Hematopoietic multipotent progenitor cell treated with erythropoietin and hydrocortisone succinate and interleukin-3 and kit ligand, for 17 days (in vitro differentiated cells): Measurements from ENCODE around the gene C6orf15.

Experiments used
- DNase-seq: peaks from one replicate; pipeline ENCODE4 v3.0.0-alpha.2; 2015; ENCODE audit warnings: low spot score

The C6orf15 gene

DNA sequence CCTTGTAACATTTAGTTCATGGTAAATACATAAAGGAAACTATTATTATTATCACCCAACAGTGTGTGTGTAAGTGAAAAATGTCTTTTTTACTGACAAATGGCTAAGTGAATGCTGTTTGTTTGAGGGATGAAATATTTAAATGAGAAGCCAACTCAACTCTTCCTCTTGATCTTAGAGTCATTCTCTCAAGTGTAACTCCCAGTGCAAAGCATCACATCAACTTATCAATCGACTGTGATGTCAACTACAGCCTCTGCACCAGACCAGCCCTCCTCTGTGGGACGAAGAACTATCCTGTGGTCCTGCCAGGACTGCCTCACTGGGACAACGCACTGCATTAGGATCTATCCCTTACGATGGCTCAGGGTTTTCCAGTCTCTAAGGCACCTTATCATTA, 5.3 kb downstream of the C6orf15 start:
- DNase-seq: no peak

DNA sequence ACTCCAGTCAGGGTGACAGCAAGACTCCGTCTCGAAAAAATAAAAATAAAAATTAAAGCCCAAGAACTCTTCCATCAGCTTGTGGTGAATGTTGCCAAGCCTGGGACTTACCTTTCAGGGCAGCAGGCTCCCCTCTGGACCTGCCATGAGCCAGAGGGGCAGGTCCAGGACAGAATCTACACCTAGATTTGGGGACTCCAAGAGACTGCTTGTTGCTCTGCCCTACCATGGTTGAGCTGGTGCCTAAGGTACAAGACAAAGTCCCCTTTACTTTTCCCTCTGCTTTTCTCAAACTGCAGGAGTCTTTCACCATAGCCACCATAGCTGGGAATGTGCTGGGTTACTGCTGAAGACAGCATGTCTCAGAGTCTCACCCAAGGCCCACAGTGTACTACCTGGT, 9.2 kb downstream of the C6orf15 start:
- no peak for DNase-seq

DNA sequence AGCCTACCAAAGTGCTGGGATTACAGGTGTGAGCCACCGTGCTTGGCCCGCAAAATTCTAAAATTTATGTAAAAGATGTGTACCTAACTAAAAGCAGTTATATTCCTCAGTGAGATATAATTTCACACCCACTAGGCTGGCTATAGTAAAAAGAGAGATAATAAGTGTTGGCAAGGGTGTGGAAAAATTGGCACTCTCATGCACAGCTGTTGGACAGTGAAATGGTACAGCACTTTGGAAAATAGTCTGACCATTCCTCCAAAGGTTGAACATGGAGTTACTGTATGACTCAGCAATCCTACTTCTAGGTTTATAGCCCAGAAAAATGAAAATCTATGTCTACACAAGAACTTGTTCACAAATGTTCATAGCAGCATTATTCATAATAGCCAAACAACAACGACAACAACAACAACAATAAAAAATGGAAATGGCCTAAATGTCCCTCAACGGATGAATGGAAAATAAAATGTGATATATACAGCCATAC, 13.9 kb downstream of the C6orf15 start:
- no peak for DNase-seq

DNA sequence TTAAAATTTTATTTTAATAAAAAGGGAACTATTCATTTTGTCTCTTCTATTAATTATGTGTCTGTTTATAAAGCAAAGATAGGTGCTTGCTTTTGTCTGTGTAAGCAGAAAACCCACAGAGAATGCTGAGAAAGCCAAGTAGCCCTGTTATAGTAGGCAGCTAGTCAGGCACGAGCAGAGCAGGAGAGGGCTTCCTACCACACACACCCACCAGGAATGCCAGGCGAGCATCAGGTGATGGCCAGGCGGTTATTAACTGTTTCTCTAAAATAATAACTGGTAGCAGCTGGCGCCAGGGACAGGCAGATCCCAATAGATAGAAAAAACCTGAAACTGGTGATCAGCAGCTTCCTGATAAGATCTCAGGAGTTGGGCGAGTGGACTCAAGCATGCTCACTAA, 15.7 kb downstream of the C6orf15 start:
- no peak for DNase-seq

DNA sequence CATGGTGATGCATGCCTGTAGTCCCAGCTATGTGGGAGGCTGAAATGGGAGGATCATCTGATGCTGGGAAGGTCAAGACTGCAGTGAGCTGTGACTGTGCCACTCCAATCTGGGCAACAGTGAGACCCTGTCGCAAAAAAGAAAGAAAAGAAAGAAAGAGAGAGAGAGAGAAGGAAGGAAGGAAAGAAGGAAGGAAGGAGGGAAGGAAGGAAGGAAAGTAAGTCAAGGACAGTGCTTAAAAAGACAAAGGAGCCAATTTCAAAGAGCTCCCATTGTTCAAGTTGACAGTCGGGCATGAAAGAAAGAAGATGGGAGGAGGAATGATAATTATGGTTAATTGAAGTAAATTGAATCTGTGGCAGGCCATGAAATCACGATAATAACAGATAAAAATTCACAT, 16.2 kb downstream of the C6orf15 start:
- no peak for DNase-seq

DNA sequence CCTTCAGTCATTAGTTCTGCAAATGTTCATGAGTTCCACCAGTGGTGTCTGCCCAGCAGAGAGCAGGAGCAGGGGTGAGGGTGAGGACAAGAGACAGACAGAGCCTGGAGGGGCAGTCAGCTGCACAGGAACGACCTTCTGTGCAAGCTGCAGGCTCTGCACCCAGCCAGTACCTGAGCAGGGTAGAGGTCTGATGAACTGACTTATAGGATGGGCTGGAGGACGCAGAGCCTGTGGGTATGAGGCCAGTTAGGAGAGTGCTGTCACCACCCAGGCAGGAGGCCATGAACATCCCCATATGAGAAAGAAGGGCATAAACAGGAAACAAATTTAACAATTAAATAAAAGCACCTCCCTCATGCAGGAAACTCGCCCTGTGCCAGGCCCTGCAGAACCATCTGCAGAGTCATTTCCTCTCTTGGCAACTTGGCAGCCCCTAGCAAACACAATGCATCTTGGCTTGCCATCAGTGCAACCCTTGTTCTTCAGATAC, 17.9 kb downstream of the C6orf15 start:
- DNase-seq: no peak

DNA sequence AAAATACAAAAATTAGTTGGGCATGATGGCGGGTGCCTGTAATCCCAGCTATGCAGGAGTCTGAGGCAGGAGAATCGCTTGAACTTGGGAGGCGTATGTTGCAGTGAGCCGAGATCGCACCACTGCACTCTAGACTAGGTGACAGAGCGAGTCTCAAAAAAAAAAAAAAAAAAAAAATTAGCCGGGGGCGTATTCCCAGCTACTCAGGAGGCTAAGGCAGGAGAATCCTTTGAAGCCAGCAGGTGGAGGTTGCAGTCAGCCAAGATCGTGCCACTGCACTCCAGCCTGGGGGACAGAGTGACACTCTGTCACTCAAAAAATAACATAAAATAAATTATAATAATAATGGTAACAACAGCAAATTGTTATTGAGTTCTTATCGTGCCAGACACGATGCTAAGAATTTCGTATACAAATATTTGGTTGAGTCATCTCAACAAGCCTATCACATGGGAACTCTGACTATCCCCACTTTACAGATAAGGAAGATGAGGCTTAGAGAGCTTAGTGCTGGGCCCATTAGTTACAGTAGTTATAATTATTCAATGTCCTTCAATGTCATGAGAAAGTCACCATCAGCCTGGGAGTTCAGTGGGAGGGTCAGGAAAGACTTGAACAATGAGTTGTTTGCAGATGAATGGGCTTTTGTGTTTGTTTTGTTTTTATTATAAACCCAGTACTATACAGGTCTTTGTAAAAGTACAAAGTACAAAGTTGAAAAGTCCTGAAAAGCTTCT, 19.4 kb downstream of the C6orf15 start:
- DNase-seq: peak; percentile 23

DNA sequence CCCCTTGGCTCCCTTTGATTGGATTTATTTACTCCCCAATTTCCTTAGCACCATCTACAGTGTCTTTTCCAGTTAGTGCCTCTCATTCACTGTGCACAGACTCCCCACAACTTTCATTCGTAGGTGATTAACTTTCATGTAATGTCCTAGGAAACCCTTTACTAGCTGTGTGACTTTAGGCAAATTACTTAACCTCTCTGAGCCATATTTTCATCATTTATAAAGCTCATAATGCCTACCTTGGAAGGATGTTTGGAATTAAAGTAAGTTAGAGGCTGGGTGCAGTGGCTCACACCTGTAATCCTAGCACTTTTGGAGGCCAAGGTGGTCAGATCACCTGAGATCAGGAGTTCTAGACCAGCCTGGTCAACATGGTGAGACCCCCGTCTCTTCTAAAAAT, 20.1 kb downstream of the C6orf15 start:
- DNase-seq: no peak

DNA sequence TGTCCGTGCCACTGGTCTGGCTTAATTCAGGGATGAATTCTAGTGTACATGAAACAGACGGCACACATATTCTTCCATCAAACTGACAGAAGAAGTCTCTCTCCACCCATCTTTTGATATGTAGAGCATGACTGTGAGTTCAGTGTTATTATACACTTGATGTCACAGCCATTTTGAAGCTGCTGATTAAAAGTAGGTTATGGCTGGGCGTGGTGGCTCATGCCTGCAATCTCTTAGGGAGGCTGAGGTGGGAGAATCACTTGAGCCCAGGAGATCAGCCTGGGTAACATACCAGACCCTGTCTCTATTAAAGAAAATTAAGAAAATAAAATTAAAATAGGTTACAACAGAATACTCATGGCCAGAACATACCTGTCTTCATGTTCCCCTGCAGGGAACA, 20.7 kb downstream of the C6orf15 start:
- no peak for DNase-seq

DNA sequence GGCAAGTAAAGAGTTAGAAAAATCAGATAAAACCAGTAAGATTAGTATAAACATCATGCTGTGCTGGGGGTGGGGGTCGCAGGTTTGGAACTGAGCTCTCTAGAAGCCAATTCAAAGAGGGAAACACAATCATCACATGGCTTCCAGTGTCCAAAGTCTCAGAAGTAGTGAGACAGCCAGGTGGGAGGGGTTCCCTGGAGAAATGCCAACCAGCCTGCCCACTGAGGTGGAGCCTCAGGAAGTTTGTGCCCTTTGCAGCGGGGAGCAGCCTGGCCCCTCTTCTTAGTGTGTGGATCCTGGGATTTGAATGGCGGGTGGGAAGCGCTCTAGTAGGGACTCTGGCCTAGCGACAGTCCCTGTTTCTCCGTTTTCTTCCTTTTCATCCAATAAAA, 21.4 kb downstream of the C6orf15 start:
- no peak for DNase-seq

DNA sequence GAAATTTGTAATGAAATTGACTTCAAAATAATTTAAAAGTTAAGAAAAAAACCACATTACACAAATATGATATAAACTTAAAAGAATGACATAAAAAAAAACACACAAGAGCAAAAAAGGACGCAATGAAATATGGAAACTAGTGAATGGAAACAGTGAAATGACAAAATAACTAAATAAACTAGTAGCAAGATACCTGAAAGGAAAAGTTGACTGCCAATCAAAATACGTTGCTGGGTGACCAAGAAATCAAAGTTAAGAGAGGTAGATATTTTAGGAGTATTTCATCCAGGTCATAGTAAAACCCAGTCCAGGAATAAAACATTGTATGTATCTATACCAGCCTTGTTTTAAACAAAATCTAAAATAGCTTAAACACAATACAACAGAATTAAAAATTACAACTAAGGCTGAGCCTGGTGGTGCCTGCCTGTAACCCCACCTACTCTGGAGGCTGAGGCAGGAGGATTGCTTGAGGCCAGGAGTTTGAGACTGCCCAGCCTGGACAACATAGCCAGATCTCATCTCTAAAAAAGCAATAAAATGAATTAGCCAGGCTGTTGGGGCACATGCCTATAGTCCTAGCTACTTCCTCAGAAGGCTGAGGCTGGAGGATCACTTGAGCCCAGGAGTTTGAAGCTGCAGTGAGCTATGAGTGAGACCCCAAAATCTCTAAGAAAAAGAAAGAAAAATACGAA, 22.0 kb downstream of the C6orf15 start:
- no peak for DNase-seq

DNA sequence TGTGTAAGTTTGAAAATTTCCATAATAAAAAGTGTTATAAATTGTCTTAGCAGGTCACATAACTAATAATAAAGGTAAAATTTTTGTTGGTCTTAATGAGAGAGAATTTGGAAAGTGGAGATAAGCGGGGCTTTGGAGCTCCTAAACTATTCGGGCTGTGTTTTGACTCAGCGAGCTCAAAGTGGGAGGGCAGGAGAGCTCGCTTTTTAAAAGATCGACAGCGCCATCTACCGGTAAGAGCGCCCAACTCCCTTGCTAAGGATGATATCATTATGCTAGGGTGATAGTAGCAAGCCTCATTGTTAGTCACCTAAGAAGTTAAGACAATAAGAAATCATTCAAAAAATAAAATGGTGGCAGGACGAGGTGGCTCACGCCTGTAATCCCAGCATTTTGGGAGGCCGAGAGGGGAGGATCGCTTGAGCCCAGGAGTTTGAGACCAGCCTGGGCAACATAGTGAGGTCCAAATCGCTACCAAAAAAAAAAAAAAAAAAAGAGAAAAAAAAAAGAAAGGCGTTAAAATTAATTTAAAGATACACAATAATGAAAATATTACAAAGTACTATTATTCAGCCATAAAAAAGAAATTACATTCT, 24.8 kb downstream of the C6orf15 start:
- DNase-seq: peak; percentile 88

DNA sequence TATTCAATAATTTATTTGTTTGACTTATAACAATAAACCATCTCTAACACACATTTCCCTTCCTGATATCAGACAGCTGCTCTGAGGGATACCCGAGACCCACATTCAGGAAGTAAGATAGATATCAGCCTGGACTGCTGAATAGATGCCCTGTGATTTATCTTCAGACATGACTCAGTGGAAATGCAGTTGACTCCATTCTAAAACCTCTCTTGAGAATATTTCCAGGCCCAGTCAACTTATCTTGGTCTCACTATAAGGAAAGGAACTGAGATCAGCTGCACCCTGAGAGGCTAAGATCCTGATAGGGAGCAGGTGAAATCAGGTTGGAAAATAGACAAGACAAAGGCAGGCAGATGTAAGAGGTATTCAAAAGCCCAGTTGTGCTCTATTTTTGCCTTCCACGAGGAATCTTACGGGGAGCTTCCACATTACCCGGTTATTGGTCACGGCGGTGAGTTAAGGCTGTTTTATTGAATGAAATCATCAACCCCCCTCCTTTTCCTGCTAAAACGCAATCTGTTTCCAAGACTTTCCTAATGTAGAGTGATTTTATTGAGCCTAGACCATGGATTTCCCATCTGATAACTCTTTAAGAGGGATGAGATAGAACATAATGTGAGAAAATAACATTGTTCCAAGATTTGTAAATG, 25.5 kb downstream of the C6orf15 start:
- no peak for DNase-seq

DNA sequence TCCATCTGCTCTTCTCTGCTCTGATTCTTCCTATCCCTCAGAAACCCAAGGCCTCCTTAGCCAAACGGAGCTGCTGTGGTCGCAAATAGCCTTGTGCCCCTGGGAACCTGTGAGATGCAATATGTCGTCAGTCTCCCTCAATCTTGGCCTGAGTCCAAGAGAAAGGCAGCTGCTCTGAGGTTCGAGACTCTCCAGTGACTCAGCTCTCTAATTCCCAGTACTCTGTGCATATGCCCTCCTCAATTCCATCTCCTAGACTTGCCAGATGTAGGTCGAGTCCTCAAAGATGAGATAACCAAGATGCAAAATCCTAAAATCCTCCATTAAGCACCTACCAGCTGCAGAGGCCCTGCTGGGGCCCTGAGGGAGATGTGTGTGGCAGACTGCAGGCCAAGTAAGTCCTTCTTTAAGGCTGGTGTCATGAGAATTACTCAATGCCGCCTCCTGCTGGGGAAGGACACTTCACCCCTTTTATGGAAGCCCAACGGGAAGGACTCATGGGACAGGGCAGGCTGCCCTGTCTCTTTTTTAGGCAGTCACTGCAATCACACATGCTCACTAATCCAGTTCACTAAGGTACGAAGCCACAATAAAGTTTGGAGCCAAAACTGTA, 28.5 kb downstream of the C6orf15 start:
- peak; percentile 30 for DNase-seq

DNA sequence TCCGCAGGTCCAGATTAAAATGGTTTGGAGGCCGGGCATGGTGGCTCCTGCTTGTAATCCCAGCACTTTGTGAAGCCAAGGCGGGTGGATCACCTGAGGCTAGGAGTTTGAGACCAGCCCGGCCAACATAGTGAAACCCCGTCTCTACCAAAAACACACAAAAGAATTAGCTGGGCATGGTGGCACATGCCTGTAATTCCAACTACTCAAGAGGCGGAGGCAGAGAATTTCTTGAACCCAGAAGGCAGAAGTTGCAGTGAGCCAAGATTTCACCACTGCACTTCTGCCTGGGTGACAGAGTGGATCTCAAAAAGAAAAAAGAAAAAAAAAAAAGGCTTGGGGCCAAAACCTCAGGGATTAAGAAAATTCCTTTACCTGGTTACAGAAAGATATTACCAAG, 30.5 kb downstream of the C6orf15 start:
- no peak for DNase-seq

DNA sequence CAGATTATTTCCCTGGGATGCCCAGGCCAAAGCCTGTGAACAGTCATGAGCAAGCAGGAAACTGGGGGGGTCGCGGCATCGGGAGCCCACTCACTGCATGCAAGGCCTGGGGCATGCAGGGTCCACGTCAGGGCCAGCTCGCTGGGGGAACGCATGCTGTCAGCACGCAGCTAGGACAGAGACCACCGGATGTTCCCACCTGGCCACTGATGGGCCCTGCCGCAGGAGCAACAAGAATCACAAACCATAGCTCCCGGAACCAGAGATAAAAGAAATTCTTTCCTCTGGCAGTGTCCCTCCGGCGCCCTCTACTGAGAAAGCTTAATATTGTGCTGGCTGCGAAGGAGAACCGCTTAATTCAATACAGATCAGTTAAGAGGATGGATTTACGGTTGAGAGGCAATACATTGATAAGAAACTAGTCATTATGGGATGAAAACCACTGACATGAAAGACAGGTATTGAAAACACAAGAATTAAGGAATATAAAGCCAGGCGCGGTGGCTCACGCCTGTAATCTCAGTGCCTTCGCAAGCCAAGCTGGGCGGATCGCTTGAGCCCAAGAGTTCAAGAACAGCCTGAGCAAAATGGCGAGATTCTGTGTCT, 32.6 kb downstream of the C6orf15 start:
- peak; percentile 34 for DNase-seq

DNA sequence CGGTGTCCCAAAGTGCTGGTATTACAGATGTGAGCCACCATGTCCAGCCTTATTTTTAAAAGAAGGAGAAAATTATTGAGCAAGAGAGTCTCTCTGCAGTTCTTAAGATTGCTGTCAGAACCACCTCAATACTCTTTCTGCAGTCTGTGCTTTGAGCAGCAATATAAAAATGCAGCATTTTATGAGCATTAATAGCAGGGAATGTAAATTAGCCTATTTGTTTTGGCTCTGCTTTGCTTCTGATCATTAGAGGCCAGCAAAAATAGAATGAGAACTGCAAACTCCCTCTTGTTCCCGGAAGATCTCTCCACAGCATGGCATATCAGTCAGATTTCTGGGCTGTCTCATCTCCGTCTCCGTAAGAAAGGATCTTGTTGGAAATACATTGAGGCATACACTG, 35.8 kb downstream of the C6orf15 start:
- DNase-seq: no peak

DNA sequence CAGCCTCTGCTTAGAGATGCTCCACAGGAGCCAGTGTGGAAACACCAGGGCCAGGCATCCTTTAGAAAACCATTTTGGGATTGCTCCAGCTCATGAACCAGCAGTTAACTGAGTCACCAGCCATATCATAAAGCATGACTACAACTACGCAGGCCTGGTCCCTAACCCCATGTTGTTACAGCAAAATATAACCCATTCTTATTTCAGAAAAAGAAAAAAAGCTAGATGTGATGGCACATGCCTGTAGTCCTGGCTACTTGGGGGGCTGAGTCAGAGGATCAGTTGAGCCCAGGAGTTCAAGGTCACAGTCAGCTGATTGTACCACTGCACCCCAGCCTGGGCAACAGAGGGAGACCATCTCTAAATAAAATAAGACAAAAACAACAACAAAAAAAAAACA, 36.8 kb downstream of the C6orf15 start:
- no peak for DNase-seq

DNA sequence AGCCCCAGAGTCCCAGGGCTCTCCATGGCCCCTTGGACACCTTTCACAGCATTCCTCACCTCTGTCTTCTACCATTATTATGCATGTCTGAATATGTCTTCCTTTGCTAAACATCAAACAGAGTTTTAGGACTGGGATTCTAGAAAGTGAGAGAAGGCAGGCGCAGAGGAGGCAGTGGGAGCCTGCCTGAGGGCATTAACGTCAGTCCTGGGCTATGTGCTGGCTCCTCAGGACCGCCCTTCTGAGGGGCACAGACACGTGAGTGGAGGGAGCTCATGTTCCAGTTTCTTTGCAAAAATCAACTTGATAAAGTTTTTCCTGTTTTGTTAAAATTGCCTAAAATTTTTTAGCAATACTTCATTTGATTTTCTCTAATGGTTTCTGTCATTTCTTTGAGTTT, 38.0 kb downstream of the C6orf15 start:
- DNase-seq: no peak

DNA sequence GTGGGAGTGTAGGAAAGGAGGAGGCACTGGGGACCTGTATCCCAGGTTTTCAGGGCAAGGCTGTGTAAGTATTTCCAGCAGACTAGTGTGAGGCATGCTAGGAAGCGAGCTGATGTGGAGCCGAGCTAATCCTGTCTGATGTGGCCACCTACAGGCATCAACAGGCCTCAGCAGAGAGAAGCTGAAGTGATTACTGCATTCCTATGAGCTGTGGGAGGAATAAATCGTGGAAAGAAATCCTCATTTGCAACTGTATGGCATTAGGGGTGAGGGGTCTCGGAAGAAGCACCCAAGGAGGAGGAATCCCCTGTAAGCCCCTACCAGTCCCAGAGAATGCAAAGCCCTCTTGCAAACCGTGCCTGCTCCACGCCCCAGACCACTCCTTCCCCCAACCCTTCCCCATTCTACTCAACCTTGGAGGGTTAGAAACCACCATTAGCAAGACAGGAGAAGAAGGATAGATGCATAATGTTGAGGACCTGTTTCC, 41.6 kb downstream of the C6orf15 start:
- DNase-seq: no peak

DNA sequence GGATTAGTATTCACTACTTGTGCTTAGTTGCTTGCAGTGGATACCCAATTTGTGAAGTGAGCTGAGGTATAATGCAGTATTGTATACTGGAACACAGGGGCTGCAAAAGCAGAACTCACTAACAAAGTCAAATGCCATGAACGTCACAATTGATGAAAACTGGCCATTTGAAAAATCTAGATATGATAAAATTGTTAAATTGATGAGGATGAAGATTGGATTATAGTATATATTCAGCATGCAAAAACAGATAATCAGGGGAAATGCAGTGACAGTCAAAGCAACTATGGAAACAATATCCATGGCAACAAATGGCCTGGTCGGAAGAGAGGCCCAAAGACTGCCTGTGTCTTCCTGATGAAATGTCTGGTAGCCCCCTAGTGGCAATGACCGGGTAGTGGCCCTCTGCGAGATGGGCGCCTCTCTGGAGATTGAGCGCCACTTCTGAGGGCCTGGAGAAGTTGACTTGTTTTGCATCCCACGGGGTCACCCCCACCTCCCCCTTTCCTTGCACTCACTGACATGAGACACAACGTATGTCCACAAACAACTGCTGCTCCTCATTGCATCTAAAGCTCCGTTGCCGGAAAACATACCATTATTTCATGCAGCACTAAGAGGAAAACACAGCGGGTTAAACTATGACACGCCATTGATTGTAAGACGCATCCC, 43.6 kb downstream of the C6orf15 start:
- peak; percentile 56 for DNase-seq
